ENCODE results near the gene PABPC1L. TPM values are rescaled to one million over a fixed set of nuclear protein-coding genes. Genes with fewer than 3 reads are reported as not detected.

The PABPC1L gene
- total RNA-seq, 1 experiment from 2014 or later, result 83.5 TPM

DNA sequence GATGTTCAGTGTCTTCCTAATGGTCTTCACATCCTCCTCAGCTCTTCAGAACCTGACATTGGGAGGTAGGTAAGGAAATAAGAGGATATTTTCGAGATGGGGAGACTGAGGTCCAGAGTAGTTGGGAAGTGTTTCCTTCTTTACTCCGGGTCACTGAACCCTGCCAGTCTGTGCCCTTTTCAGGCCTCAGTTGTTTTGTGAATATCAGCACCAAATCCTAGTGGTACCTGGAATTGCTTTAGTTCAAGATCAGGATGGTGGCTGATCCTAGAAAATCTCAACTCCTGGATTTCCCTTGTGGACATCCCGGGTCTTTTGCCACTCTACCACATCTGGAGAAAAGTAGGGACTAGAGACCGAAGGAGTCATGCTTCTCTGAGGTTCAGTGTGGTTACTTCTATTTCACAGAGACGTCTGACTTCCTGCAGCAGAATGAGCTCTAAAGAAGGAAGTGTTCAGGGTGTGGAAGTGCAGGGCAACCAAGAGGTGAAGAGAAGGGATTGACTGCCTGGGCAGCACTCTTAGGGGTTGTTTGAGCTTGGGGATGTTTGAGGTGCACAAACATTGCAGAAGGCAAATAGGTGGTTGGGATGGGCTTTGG lies 57.4 kb downstream of the PABPC1L start:
- Histone ChIP-seq H2BK12ac (ENCODE audit: insufficient read length, low read depth, low read length) (no peak overlapping the region), H3K9me3 (ENCODE audit: control insufficient read depth, low read depth, low read length) (no peaks in the 10 kb centered on the region), H4K20me1 (ENCODE audit: control insufficient read depth, insufficient read depth, insufficient read length) (no peaks in the 10 kb centered on the region), H2AFZ (ENCODE audit: low read length) (no peak overlapping the region), H4K8ac (replicated peaks; ENCODE audit: insufficient read length, low read depth, low read length) (no peak overlapping the region), H2BK20ac (ENCODE audit: low read depth, low read length, poor library complexity, severe bottlenecking) (no peak overlapping the region), H2BK5ac (ENCODE audit: insufficient read length, low read length) (no peak overlapping the region), H3K79me2 (ENCODE audit: insufficient read depth, low read length) (peaks cover 14% of the 10 kb centered on the region; the same call in 1 of the 2 replicates), H3K4ac (ENCODE audit: low read depth, low read length) (no peak overlapping the region), H3K79me1 (ENCODE audit: insufficient read depth, low read depth, low read length, poor library complexity, severe bottlenecking) (no peaks in the 10 kb centered on the region), H3K27ac (ENCODE audit: insufficient read length, low read depth, low read length) (no peak overlapping the region), H3K4me2 (ENCODE audit: insufficient read depth, insufficient read length, low read length) (peak overlapping the region; percentile 82), H2BK120ac (ENCODE audit: low read depth, low read length, poor library complexity, severe bottlenecking) (no peak overlapping the region), H3K27me3 (ENCODE audit: insufficient read depth, low read length) (no peaks in the 10 kb centered on the region; the same call in 1 of the 2 replicates), H3K18ac (ENCODE audit: insufficient read length, low read depth, low read length) (no peak overlapping the region), H3K9ac (ENCODE audit: extremely low read depth, insufficient read length, low read length) (peak overlapping the region; percentile 60), H3K4me1 (ENCODE audit: insufficient read depth, low read length) (no peaks in the 10 kb centered on the region), H2BK15ac (ENCODE audit: low read depth, low read length) (no peak overlapping the region), H3T11ph (ENCODE audit: low read length) (no peak overlapping the region), H4K5ac (ENCODE audit: insufficient read length, low read depth, low read length) (no peak overlapping the region), H3K23ac (ENCODE audit: insufficient read length, low read depth, low read length) (no peak overlapping the region), H2AK5ac (ENCODE audit: insufficient read length, low read length) (no peak overlapping the region), H3K56ac (ENCODE audit: insufficient read length, low read depth, low read length) (no peak overlapping the region), H4K91ac (ENCODE audit: insufficient read length, low read depth, low read length) (no peak overlapping the region), H3K23me2 (ENCODE audit: insufficient read length, low read depth, low read length, poor library complexity, severe bottlenecking) (peaks cover 5% of the 10 kb centered on the region), H3K14ac (ENCODE audit: insufficient read depth, low read length) (no peak overlapping the region)
- DNase-seq, result no peak
- 0 out of 7 replicates have a peak overlapping the region, but pooled peaks of 1 of the 3 experiments have one; percentile 98 for H3K27ac Mint-ChIP-seq
- peaks cover 0 to 2% (median 0%) of the 10 kb centered on the region in 3 experiments; a peak in 1 of 7 replicates for H3K36me3 Mint-ChIP-seq (ENCODE audit: insufficient read depth in 1 of 3, low read depth in 3 of 3)
- peaks cover 37 to 40% of the 10 kb centered on the region in 2 experiments for H3K4me1 Mint-ChIP-seq
- peaks cover 24% of the 10 kb centered on the region for H3K27me3 Mint-ChIP-seq (ENCODE audit: low read depth)
- no peaks in the 10 kb centered on the region; a peak in 1 of 5 replicates for H3K9me3 Mint-ChIP-seq
- TF ChIP-seq, protein P1, sequence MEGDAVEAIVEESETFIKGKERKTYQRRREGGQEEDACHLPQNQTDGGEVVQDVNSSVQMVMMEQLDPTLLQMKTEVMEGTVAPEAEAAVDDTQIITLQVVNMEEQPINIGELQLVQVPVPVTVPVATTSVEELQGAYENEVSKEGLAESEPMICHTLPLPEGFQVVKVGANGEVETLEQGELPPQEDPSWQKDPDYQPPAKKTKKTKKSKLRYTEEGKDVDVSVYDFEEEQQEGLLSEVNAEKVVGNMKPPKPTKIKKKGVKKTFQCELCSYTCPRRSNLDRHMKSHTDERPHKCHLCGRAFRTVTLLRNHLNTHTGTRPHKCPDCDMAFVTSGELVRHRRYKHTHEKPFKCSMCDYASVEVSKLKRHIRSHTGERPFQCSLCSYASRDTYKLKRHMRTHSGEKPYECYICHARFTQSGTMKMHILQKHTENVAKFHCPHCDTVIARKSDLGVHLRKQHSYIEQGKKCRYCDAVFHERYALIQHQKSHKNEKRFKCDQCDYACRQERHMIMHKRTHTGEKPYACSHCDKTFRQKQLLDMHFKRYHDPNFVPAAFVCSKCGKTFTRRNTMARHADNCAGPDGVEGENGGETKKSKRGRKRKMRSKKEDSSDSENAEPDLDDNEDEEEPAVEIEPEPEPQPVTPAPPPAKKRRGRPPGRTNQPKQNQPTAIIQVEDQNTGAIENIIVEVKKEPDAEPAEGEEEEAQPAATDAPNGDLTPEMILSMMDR (conservative IDR thresholded peaks at IDR 0.05), result no peak
- no CpG with 5 or more reads among the region's 5 CpGs for WGBS (ENCODE audit: extremely low coverage, insufficient read length, low lambda C conversion rate)
- H3K4me3 Mint-ChIP-seq, result peak overlapping the region; percentile 100
